Measurements from ENCODE around the gene CBARP. TPM values are rescaled to one million over a fixed set of nuclear protein-coding genes. Genes with fewer than 3 reads are reported as not detected.

The CBARP gene
- total and polyA plus RNA-seq, 2 donors (not counting 3 experiments of a cell fraction or from before 2014, with no cell fraction given): 3.5 to 9.2 TPM

DNA sequence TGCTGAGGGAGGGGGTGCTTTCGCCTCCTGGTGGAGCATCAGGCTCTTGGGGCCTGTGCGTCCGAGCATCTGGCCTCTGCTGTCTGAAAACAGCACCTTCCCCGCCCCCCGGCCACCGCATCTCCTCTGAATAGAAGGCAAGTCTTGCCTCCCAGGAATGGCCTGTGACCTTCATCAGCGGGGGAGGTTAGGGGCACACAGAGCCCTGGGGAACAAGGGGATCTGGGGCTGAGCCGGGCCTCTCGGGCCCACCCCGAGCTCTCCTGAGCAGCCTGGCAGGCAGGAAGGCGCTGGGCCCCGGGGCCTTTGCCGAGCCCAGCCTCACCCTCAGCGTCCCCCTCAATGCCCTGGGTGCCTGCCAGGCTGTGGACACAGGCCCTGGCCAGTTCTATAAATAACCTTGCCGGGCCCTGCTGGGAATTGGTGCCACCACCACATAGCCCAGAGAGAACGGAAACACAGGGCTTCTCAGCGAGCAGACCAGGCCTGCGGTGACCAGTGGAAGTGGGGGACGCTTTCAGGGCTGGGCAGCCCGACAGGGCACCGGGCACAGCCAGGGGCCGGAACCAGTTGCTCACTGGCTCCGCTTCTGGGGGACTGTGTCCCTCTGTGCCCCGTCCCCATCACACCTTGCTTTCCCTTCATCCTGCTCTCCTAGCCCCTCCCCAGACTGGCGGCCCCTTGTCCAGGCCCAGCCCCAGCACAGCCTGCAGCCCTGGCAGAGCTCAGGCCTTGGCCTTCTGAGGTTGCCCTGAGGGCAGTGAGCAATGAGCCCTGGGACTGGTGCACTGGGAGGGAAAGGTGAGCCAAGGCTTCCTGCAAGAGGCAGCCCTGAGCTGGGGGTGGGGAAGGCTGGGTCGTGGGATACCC lies 22.7 kb downstream of the CBARP start:
- Histone ChIP-seq H3K9me1 (replicated peaks; ENCODE audit: control insufficient read depth, extremely low read depth, insufficient read depth, low read length) (no peaks in the 10 kb centered on the region), H3K27me3 (ENCODE audit: control insufficient read depth in 2 of 2, insufficient read depth in 2 of 2, low read length in 2 of 2) (no peaks in the 10 kb centered on the region), H3K4me1 (ENCODE audit: control insufficient read depth, extremely low read depth, insufficient read depth, low read length) (peaks cover 28% of the 10 kb centered on the region), H3K4me2 (ENCODE audit: insufficient read depth, low read length) (no peak overlapping the region), H3K27ac (ENCODE audit: insufficient read depth, low read depth, low read length) (peak overlapping the region; percentile 48), H3K79me2 (ENCODE audit: control insufficient read depth, insufficient read depth, low read length) (peaks cover 73% of the 10 kb centered on the region), H3K36me3 (ENCODE audit: control insufficient read depth in 2 of 2, extremely low read depth in 1 of 2, insufficient read depth in 2 of 2, low read length in 2 of 2) (peaks cover 0 to under 1% of the 10 kb centered on the region in 2 experiments), H2AFZ (ENCODE audit: low read depth, low read length) (no peak overlapping the region), H3K9me3 (replicated peaks; ENCODE audit: control insufficient read depth, insufficient read depth, low read length) (no peaks in the 10 kb centered on the region), H3K9ac (replicated peaks; ENCODE audit: extremely low read depth, insufficient read depth, low read length) (no peak overlapping the region), H4K20me1 (replicated peaks; ENCODE audit: control insufficient read depth, extremely low read depth, insufficient read depth, low read length) (no peaks in the 10 kb centered on the region), H3K4me3 (replicated peaks in 1 of 3; ENCODE audit: insufficient read depth in 1 of 3, low read depth in 1 of 3, low read length in 3 of 3) (no peak overlapping the region)
- ChIA-PET POLR2A (interaction anchor here (0.6 kb wide), 1 partner anchor 111 kb away, joined by 3 read pairs; the partner anchor contains the start of gene GPX4), CTCF (interaction anchor here (1.6 to 2.3 kb wide), 5 partner anchors 29 to 150 kb away, joined by 7 to 13 read pairs (median 11); no protein-coding TSS in a partner anchor)
- dilution Hi-C loops (cut with MboI; ENCODE audit: extremely low pct_ligation_motif_present, low sequenced_read_pairs) (no loop called here), intact Hi-C loops (cut with micrococcal nuclease) (no loop called here)
- FAIRE-seq: no peak
- DNase-seq (ENCODE audit: low read depth, low spot score): no peak
- no TSS peak for BruUV-seq (replicated peaks)
- no peak for TF ChIP-seq POLR2AphosphoS5 (IDR thresholded peaks at IDR 0.05; ENCODE audit: insufficient read depth, low read depth, low read length)
- no peak for TF ChIP-seq EZH2 (IDR thresholded peaks at IDR 0.05; ENCODE audit: borderline replicate concordance, low read depth, low read length, severe bottlenecking)
- TF ChIP-seq GATA2 (IDR thresholded peaks at IDR 0.05; ENCODE audit: insufficient read depth, insufficient read length, low read depth, low read length): no peak
- no peak for TF ChIP-seq CTCF (IDR thresholded peaks at IDR 0.05; ENCODE audit: extremely low read depth in 1 of 2, insufficient read depth in 1 of 2, low read depth in 1 of 2, low read length in 2 of 2)
- TF ChIP-seq MAX (IDR thresholded peaks at IDR 0.05; ENCODE audit: insufficient read depth, insufficient read length): no peak
- no peak for TF ChIP-seq JUN (IDR thresholded peaks at IDR 0.05; ENCODE audit: borderline replicate concordance, insufficient read depth, insufficient read length, low read depth)
- TF ChIP-seq FOS (IDR thresholded peaks at IDR 0.05; ENCODE audit: borderline replicate concordance, insufficient read depth, low read length): no peak
- no peak for TF ChIP-seq POLR2A (IDR thresholded peaks at IDR 0.05; ENCODE audit: low read depth, low read length)
- no peak for TF ChIP-seq MYC (IDR thresholded peaks at IDR 0.05; ENCODE audit: low read depth, low read length)
